A673 (cell line): ENCODE results near the gene WFDC1.

Experiments used
- CTCF ChIP-seq: fragments of 300-800, 200-600 bp; sonication (generic); conservative IDR thresholded peaks from 2 replicates; pipeline ENCODE4 v1.5.1; 2017; ENCODE audit warnings: low read depth, mild to moderate bottlenecking, antibody characterized with exemption, low read length, moderate library complexity, mixed read lengths
- EZH2 ChIP-seq: fragments of 200-600 bp; sonication (generic); IDR thresholded peaks from 2 replicates; pipeline ENCODE4 v1.6.1; 2017; ENCODE audit warnings: borderline replicate concordance, low read depth, mild to moderate bottlenecking, mixed read lengths, antibody characterized with exemption, low read length; ENCODE audit not compliant: poor library complexity, severe bottlenecking

- TF ChIP-seq CTCF, result no peak
- no peak for TF ChIP-seq EZH2
Measured at GRCh38 chr16:84356176-84356575, 61.5 kb downstream of the WFDC1 start.
